Cerebellar cortex (tissue), 1 donor: ENCODE results near the gene TM4SF1.
"Not testable (repeated sequence)": the region's sequence is repeated elsewhere in the genome, so short reads cannot be mapped to it uniquely, and the experiment has no call there.

Source experiments
- DNase-seq: peaks from one replicate; pipeline ENCODE4 v3.0.0-alpha.2; 2015; ENCODE audit warnings: low spot score

The TM4SF1 gene

GRCh38 chr3:149343951-149344350, 33.5 kb downstream of the TM4SF1 start:
- no peak for DNase-seq

DNA sequence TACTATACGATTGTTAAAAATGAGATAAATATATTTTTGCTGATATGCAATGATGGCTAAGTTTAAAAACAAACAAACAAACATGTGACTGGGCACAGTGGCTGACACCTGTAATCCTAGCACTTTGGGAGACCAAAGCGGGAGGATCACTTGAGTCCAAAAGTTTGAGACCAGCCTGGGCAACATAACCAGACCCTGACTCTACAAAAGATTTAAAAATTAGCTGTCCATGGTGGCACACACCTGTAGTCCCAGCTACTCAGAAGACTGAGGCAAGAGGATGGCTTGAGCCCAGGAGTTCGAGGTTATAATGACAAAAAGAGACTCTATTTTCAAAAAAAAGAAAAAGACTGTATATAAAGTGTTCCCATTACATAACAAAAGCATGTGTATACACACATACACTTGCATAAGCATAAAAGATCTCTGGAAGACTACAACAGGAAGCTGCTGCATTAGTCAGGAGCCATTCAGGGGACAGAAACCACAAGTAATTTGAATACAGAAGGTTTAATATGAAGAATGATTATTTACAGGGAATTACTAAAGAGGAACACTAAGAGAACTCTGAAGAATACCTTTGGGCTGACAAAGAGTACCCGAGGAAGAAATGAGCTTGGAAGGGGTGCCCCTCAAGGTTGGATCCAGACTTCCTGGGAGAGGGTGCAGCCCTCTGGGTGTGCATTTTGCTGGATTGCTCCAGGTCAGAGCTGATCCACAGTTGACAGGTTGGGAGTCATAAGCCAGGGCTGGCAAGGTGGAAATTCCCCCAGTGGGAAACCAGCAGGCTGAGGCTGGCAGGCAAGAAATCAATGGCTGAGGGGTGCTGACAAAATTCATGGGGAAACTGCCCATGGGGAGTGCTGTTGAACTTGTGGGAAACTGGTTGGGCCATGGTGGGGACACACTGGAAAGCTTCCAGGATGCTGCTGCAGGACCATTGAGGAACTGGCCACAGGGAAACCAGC, 34.8 kb downstream of the TM4SF1 start:
- DNase-seq = no peak

DNA sequence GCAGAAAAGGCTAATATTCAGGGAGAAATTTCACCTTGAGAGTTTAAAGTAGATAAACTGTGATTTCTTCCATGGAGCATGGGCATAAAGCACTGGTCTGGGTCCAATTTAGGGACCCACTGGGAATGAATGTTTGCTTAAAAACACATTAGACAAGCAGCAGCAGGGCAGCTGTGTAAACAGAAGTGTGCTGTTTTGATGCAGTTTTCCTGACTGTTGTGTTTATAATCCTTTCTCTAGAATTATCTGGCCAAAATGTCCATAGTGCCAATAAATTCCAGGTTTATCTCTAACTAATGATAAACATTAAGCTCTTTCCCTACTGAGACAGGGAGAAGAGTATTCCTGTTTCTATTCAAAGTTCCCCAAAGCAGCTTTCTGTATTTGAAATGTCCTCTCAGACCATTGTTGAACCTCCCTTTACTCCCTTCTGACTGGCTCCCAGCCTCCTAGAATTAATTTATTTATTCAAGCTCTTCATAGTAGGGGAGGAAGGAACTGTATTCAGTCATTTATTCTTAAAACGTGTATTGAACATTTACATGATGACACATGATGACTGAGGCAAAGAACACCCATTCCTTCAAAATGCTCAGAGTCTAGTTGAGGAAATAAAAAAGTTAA, 37.0 kb downstream of the TM4SF1 start:
- peak; percentile 54 for DNase-seq

GRCh38 chr3:149339931-149340309, 37.5 kb downstream of the TM4SF1 start:
- DNase-seq = peak; percentile 92

- DNase-seq = not testable (repeated sequence)
Measured at GRCh38 chr3:149337486-149337885, 40.0 kb downstream of the TM4SF1 start.

GRCh38 chr3:149336925-149337324, 40.5 kb downstream of the TM4SF1 start:
- no peak for DNase-seq

DNA sequence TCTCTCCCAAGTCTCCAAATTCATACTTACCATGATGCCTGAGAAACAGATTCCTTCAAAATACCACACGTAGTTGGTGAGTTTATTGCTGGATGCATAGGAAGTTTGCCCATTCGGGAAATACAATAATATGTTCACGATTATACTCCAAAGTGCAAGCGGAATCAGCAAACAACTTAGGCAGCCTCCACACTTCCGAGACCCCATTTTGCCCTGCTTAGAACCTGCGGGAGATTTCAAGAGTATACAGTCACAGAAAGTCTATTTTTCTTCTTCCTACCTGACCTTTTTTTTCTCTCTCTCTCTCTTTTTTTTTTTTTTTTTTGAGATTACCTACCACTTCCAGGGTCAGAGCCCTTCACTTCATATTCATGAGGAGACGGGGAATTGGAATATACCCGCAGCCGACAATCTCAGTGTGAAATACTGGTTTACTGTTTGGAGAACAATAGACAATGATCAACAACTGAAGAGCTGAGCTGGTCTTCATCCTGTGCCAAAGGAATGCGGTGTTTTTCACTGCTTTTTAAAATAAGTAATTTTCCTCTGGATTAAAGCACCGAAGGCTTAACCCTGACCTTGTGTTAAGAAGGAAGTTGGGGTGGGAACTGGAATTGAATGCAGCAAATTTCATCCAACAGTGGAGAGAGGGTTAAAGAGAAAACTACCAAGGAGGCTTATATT, 44.1 kb downstream of the TM4SF1 start, which contains the start of gene TM4SF18:
TM4SF18 (minus strand) TSS at position 461 of the 684 bp plus-strand sequence; CDS start at position 207, 254 bp downstream.
- DNase-seq = peak; percentile 85

DNA sequence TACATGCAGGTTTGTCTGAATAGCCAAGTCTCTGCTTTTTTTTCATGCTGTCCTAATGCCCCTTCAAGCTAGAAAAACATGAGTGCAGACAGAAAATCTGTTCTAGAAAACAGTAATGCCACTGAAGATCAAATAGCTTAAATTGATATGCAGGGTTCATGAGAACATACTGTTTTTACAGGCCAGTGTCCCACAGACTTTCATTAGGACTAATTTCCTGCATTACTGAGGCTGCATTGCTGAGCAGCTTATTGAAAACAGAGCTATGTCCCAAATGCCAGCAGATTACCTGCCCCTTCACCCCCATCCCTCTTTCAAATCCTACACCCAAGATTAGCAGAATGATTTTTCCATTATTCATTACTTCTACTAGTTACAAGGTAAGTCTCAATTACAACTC, 44.7 kb downstream of the TM4SF1 start:
- peak; percentile 95 for DNase-seq

DNA sequence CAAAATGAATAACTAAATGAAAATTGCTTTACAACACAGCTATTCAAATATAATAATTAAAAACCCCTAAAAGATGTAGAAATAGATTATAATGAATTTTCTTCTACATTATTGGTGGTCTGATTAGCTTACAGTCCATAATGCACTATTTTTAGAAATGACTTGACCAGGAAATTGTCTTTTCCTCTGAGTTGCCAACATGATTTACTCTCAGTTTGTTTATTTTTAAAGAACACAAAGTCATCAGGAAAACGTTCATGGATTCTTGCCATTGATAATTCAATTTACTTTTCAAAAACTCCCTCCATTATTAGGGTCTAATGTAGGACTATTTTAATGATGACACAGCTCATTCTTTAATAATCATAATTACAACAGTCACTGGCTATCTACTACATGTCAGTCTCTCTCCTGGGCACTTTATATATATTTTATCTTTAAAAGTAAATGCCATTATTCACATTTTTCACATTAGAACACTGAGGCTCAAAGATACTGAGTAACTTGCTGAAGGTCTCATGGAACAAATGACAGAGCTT, 45.2 kb downstream of the TM4SF1 start:
- DNase-seq = no peak

DNA sequence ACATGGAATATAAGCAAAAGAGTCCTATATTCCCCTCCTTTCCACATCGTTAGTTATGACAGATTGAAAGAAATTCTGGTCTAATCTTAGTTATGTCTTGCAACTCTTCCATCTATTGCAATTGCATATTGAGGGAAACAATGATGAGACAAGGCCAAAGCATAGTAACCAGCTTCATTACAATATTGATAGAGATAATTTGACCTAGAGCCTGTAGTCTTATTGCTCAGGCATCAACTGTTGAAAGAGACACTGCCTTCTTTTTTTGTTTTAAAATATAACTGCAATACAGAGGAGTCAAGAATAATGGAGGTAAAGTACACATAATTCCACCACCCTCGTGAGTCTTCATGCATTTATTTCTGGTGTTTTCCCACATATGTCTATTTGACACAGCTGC, 46.1 kb downstream of the TM4SF1 start:
- DNase-seq = no peak

DNA sequence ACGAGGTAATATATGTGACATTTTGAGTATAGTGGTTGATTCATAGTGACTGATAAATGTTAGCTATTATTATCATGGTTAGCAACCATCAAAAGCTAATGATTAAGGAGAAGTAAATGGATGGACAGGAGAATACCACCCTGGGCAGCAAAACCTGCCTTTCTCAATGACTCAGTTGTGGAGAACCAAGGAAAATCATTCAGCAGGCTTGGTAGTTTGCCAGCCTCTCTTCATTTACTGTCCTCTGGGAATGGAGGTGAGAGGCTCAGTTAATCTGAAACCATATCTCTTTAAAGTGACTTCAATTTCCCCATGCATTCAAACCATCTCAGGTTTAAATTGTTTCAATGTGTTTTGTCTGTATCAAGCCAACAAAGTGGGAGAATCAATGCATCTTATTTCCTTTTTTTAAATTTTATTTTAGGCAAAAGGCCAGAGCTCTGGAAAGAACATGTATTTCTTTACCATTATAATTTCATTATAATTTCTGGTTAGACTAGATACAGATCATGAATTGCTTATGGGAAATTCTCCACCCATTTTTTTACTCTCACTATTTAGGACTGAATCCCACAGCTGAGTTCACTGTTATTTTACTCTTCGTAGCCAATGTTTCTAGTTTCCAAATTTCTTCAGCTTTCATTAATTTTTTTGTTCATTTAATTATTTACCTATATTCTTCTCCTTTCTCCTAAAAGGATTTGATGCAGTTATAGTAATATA, 46.7 kb downstream of the TM4SF1 start:
- DNase-seq = no peak

GRCh38 chr3:149327156-149327555, 50.3 kb downstream of the TM4SF1 start:
- no peak for DNase-seq

DNA sequence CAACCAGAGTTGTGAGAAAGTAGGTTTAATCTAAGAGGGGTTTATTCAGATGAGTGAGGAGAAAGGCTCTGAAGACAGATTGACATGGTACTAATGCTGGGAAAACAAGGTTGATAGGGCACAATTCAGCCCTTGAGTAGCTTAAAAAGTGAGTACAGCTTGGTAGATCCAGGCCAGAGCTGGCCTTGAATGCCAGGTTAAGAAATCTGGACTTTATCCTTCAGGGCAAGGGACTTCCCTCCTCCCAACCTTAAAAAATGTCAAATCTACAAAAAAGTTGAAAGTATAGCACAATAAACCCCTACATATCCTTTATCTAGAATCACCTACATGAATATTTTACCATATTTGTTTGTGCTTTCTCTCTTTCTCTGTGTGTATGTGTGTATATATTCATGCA, 51.9 kb downstream of the TM4SF1 start:
- DNase-seq = no peak

- no peak for DNase-seq
Measured at GRCh38 chr3:149324332-149324731, 53.1 kb downstream of the TM4SF1 start.

DNA sequence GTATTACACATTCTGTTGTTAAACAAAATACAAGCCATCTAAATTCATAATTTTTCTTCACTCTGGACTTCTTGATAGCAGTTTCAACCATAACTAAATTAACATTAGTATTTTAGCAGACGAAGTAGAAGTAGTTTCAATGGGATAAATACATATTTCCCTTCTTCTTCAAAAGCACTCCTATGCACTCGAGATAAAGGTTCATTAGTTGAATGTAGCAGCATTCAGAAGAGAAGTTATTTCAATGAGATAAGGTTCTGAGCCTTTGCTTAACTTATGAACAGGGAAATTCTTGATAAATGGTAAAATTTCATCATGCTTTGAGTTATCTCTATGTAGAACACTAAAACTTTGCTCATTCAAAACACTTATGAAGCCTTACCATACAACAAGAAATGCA, 55.8 kb downstream of the TM4SF1 start:
- DNase-seq = no peak

DNA sequence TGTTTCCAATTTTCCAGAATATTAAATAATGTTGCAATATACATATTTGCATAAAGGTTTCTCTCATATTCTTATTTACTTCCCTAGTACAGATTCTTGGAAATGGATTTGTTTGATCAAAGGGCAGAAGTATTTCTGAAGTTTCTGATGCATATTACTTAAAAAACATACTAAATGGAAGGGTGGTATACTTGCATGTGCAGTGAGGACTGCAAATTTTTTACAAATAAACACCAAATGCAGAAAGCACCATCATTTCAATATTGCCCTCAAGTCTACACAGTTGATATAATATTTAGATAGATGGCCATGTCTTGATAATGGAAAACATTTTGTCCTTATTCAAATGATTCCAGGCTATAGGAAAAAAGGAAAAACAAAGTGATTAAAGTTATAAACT, 56.3 kb downstream of the TM4SF1 start:
- no peak for DNase-seq

GRCh38 chr3:149319750-149320149, 57.7 kb downstream of the TM4SF1 start:
- DNase-seq = no peak
